Endothelial cell of umbilical vein (primary cell): ENCODE results near the gene PTRH1. TPM values are rescaled to one million over a fixed set of nuclear protein-coding genes. Genes with fewer than 3 reads are reported as not detected.

Experiments used
- BruUV-seq: library from RNA; stranded (reverse); fragments of 400-500 nt; replicated peaks from 2 replicates; lab custom pipeline; 2021; lab: Mats Ljungman, UMichigan
- CTCF ChIA-PET: fragments of 300-600, 350-600 bp; sonication (Branson Sonifier 250); formaldehyde crosslinking; loops from one replicate; lab custom pipeline; 2021; ENCODE audit warnings: antibody characterized with exemption, inconsistent platforms; lab: Charles Lee
- POLR2A ChIA-PET: fragments of 300-600, 350-600 bp; sonication (Branson Sonifier 250); formaldehyde crosslinking; loops from one replicate; lab custom pipeline; 2021; ENCODE audit warnings: antibody characterized with exemption, inconsistent platforms; lab: Charles Lee
- DNase-seq: peaks from one replicate; pipeline ENCODE4 v3.0.0-alpha.2; 2011; ENCODE audit warnings: low read depth, low spot score
- FAIRE-seq: peaks from 2 replicates; lab custom pipeline; 2011; peaks lifted over from hg19 to GRCh38; lab: Jason Lieb, UNC
- H2AFZ ChIP-seq: 2 replicates; pipeline ENCODE4 v1.6.0; 2012; ENCODE audit warnings: low read depth, low read length, control low read depth, inconsistent platforms
- H3K27ac ChIP-seq: 2 replicates; pipeline ENCODE4 v1.5.1; 2011; ENCODE audit warnings: low read depth, mild to moderate bottlenecking, control low read depth, low read length, moderate library complexity; ENCODE audit not compliant: insufficient read depth
- H3K27me3 ChIP-seq, 2 experiments: 2 replicates each; pipeline versions ENCODE4 v1.6.0 to v1.6.1; 2011; ENCODE audit warnings: low read length in 2 of 2, mixed read lengths in 1 of 2; ENCODE audit not compliant: control insufficient read depth in 2 of 2, insufficient read depth in 2 of 2
- H3K36me3 ChIP-seq, 2 experiments: 2 replicates in 1 of 2; 3 replicates in 1 of 2; pipeline ENCODE4 v1.5.1; 2011; ENCODE audit warnings: low read length in 2 of 2, mild to moderate bottlenecking in 1 of 2, moderate library complexity in 1 of 2; ENCODE audit not compliant: control insufficient read depth in 2 of 2, insufficient read depth in 2 of 2; ENCODE audit errors: extremely low read depth in 1 of 2
- H3K4me1 ChIP-seq: 3 replicates; pipeline ENCODE4 v1.5.1; 2011; ENCODE audit warnings: mild to moderate bottlenecking, low read length; ENCODE audit not compliant: control insufficient read depth, insufficient read depth; ENCODE audit errors: extremely low read depth
- H3K4me2 ChIP-seq: 2 replicates; pipeline ENCODE4 v1.6.1; 2011; ENCODE audit warnings: low read length, control low read depth, mixed read lengths; ENCODE audit not compliant: insufficient read depth
- H3K4me3 ChIP-seq, 3 experiments: fragments of 200-600 bp in 1 of 3; sonication (generic), shearing (Covaris generic) in 1 of 3; replicated peaks in 1 of 3; 2 replicates each; pipeline ENCODE4 v1.5.1; 2011 to 2016; ENCODE audit warnings: control low read depth in 3 of 3, low read length in 3 of 3, mild to moderate bottlenecking in 2 of 3, inconsistent platforms in 1 of 3, low read depth in 1 of 3, moderate library complexity in 1 of 3; ENCODE audit not compliant: insufficient read depth in 1 of 3
- H3K79me2 ChIP-seq: 2 replicates; pipeline ENCODE4 v1.6.0; 2012; ENCODE audit warnings: low read length, inconsistent platforms; ENCODE audit not compliant: control insufficient read depth, insufficient read depth
- H3K9ac ChIP-seq: replicated peaks from 2 replicates; pipeline ENCODE3; 2011; ENCODE audit warnings: low read length, control low read depth; ENCODE audit not compliant: insufficient read depth; ENCODE audit errors: extremely low read depth
- H3K9me1 ChIP-seq: replicated peaks from 3 replicates; pipeline ENCODE4 v1.6.0; 2011; ENCODE audit warnings: mild to moderate bottlenecking, low read length; ENCODE audit not compliant: control insufficient read depth, insufficient read depth; ENCODE audit errors: extremely low read depth
- H3K9me3 ChIP-seq: replicated peaks from 2 replicates; pipeline ENCODE4 v1.5.1; 2012; ENCODE audit warnings: low read length, inconsistent platforms; ENCODE audit not compliant: control insufficient read depth, insufficient read depth
- H4K20me1 ChIP-seq: replicated peaks from 2 replicates; pipeline ENCODE3; 2011; ENCODE audit warnings: mild to moderate bottlenecking, low read length; ENCODE audit not compliant: control insufficient read depth, insufficient read depth; ENCODE audit errors: extremely low read depth
- EZH2 ChIP-seq: IDR thresholded peaks from 2 replicates; pipeline ENCODE4 v1.6.1; 2012; ENCODE audit warnings: borderline replicate concordance, low read depth, mild to moderate bottlenecking, moderate library complexity, low read length, inconsistent platforms; ENCODE audit not compliant: severe bottlenecking
- FOS ChIP-seq: IDR thresholded peaks from 2 replicates; pipeline ENCODE4 v1.6.1; 2011; ENCODE audit warnings: mild to moderate bottlenecking, low read length, moderate library complexity, borderline replicate concordance; ENCODE audit not compliant: insufficient read depth
- GATA2 ChIP-seq: IDR thresholded peaks from 2 replicates; pipeline ENCODE4 v1.7.0; 2011; ENCODE audit warnings: low read depth, mild to moderate bottlenecking, moderate library complexity, mixed read lengths, low read length; ENCODE audit not compliant: insufficient read length, insufficient read depth
- JUN ChIP-seq: IDR thresholded peaks from 2 replicates; pipeline ENCODE4 v1.6.1; 2011; ENCODE audit warnings: borderline replicate concordance, low read depth; ENCODE audit not compliant: insufficient read length, insufficient read depth
- MYC ChIP-seq: IDR thresholded peaks from one replicate; pipeline ENCODE4 v1.6.1; 2011; ENCODE audit warnings: mild to moderate bottlenecking, low read depth, low read length
- POLR2A ChIP-seq: IDR thresholded peaks from 2 replicates; pipeline ENCODE4 v1.6.1; 2012; ENCODE audit warnings: low read depth, mild to moderate bottlenecking, control low read depth, low read length
- POLR2AphosphoS5 ChIP-seq: IDR thresholded peaks from 2 replicates; pipeline ENCODE4 v1.6.1; 2012; ENCODE audit warnings: low read depth, mild to moderate bottlenecking, control low read depth, low read length, moderate library complexity; ENCODE audit not compliant: insufficient read depth
- dilution Hi-C: fragments of 300-500 bp; cut with MboI; formaldehyde crosslinking; loops from one replicate; pipeline ENCODE4 v1.15.0; 2019; ENCODE audit warnings: low sequenced_read_pairs; ENCODE audit not compliant: extremely low pct_ligation_motif_present
- intact Hi-C: fragments of 100-400 bp; cut with micrococcal nuclease; formaldehyde crosslinking; loops from one replicate; pipeline ENCODE4 v1.10.0; 2022
- polyA plus RNA-seq, 4 experiments: library from polyadenylated mRNA; depleted of rRNA in 3 of 4; stranded (reverse) in 3 of 4; unstranded in 1 of 4; fragments of >200 nt; gene quantifications; 2 replicates each; pipeline versions ENCODE4 v1.2.1 to v1.2.3, GENCODE V29; 2011 to 2012; ENCODE audit warnings: missing spikeins in 1 of 4
- total RNA-seq: library from RNA; stranded (reverse); gene quantifications from 2 replicates; pipeline ENCODE4 v1.2.3, GENCODE V29; 2021
- TF ChIP-seq, protein P1 (sequence below): IDR thresholded peaks from 2 replicates; pipeline ENCODE4 v1.6.1; 2011; ENCODE audit not compliant: insufficient read depth, insufficient read length
- TF ChIP-seq, protein P2 (sequence below), 2 donors: IDR thresholded peaks; 1 replicate in 1 of 2; 2 replicates in 1 of 2; pipeline ENCODE4 v1.5.1; 2011; ENCODE audit warnings: low read length in 2 of 2, mild to moderate bottlenecking in 2 of 2, moderate library complexity in 2 of 2, control low read depth in 1 of 2, inconsistent platforms in 1 of 2, low read depth in 1 of 2; ENCODE audit not compliant: insufficient read depth in 1 of 2; ENCODE audit errors: extremely low read depth in 1 of 2

PTRH1 gene
- total and polyA plus RNA-seq, 2 donors (not counting 3 experiments of a cell fraction or from before 2014, with no cell fraction given): 25.1 to 52.2 TPM

DNA sequence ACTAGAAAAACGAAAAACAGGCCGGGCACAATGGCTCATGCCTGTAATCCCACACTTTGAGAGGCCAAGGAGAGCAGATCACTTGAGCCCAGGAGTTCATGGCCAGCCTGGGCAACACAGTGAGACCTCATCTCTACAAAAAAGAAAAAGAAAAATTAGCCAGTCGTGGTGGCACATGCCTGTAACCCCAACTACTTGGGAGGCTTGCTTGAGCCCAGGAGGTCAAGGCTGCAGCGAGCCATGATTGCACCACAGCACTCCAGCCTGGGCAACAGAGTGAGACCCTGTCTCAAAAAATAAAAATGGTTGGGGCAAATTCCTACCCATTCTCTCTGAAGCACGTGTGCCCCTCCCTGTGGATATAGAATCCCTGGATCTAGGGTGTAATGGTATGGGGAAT lies 17.1 kb downstream of the PTRH1 start:
- no peak for FAIRE-seq
- H3K9ac ChIP-seq: no peak overlapping the region
- H3K36me3 ChIP-seq: no peaks in the 10 kb centered on the region
- H3K4me2 ChIP-seq: no peak overlapping the region
- H2AFZ ChIP-seq: no peak overlapping the region
- no TSS peak for BruUV-seq
- dilution Hi-C loops: no loop called here
- no peak for TF ChIP-seq MYC
- TF ChIP-seq POLR2AphosphoS5: no peak
- TF ChIP-seq, protein P1, sequence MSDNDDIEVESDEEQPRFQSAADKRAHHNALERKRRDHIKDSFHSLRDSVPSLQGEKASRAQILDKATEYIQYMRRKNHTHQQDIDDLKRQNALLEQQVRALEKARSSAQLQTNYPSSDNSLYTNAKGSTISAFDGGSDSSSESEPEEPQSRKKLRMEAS: no peak
- no peak for TF ChIP-seq FOS
- TF ChIP-seq JUN: no peak
- TF ChIP-seq, protein P2, sequence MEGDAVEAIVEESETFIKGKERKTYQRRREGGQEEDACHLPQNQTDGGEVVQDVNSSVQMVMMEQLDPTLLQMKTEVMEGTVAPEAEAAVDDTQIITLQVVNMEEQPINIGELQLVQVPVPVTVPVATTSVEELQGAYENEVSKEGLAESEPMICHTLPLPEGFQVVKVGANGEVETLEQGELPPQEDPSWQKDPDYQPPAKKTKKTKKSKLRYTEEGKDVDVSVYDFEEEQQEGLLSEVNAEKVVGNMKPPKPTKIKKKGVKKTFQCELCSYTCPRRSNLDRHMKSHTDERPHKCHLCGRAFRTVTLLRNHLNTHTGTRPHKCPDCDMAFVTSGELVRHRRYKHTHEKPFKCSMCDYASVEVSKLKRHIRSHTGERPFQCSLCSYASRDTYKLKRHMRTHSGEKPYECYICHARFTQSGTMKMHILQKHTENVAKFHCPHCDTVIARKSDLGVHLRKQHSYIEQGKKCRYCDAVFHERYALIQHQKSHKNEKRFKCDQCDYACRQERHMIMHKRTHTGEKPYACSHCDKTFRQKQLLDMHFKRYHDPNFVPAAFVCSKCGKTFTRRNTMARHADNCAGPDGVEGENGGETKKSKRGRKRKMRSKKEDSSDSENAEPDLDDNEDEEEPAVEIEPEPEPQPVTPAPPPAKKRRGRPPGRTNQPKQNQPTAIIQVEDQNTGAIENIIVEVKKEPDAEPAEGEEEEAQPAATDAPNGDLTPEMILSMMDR (IDR thresholded peaks at IDR 0.05; ENCODE audit: extremely low read depth in 1 of 2, insufficient read depth in 1 of 2, low read depth in 1 of 2, low read length in 2 of 2): no peak
- TF ChIP-seq POLR2A: no peak
- TF ChIP-seq GATA2: no peak
- no peak for TF ChIP-seq EZH2
- DNase-seq: no peak
- H3K79me2 ChIP-seq: no peaks in the 10 kb centered on the region
- no peak overlapping the region for H3K4me3 ChIP-seq
- CTCF ChIA-PET: interaction anchor here (0.5 to 1.4 kb wide), 3 partner anchors 8 to 96 kb away, joined by 3 read pairs; no protein-coding TSS in a partner anchor
- no peaks in the 10 kb centered on the region for H4K20me1 ChIP-seq
- intact Hi-C loops: loop anchor here (5.0 kb wide), 1 partner anchor 86 kb away; the partner anchor contains the start of gene STXBP1
- no peak overlapping the region for H3K27ac ChIP-seq
- POLR2A ChIA-PET: no interaction called here
- H3K27me3 ChIP-seq: no peaks in the 10 kb centered on the region
- no peaks in the 10 kb centered on the region for H3K9me1 ChIP-seq
- no peaks in the 10 kb centered on the region for H3K4me1 ChIP-seq
- H3K9me3 ChIP-seq: no peaks in the 10 kb centered on the region
